GM23248 (cell line): ENCODE measurements around the gene DLX3. TPM values are rescaled to one million over a fixed set of nuclear protein-coding genes. Genes with fewer than 3 reads are reported as not detected.

Experiments
- DNase-seq: peaks from one replicate; pipeline ENCODE4 v3.0.0-alpha.2; 2015
- H2AFZ ChIP-seq: fragments of 200-600 bp; sonication (generic); 2 replicates; pipeline ENCODE4 v1.6.1; 2016; ENCODE audit warnings: antibody characterized with exemption
- H3F3A ChIP-seq: fragments of 200-600 bp; sonication (generic); 2 replicates; pipeline ENCODE4 v1.6.1; 2016; ENCODE audit warnings: mild to moderate bottlenecking, antibody characterized with exemption, mixed run types; ENCODE audit not compliant: insufficient read depth
- H3K27ac ChIP-seq: fragments of 200-600 bp; sonication (generic); 2 replicates; pipeline ENCODE4 v1.5.1; 2016; ENCODE audit warnings: mild to moderate bottlenecking
- H3K27me3 ChIP-seq: fragments of 200-600 bp; sonication (generic); replicated peaks from 2 replicates; pipeline ENCODE4 v1.6.1; 2016; ENCODE audit warnings: mild to moderate bottlenecking; ENCODE audit not compliant: insufficient read depth
- H3K36me3 ChIP-seq: fragments of 200-600 bp; sonication (generic); 2 replicates; pipeline ENCODE4 v1.6.1; 2016; ENCODE audit warnings: low read depth, mild to moderate bottlenecking
- H3K4me1 ChIP-seq: fragments of 200-600 bp; sonication (generic); 2 replicates; pipeline ENCODE4 v1.6.1; 2016; ENCODE audit warnings: mild to moderate bottlenecking; ENCODE audit not compliant: insufficient read depth
- H3K4me2 ChIP-seq: fragments of 200-600 bp; sonication (generic); one replicate; pipeline ENCODE4 v1.6.1; 2016; ENCODE audit warnings: mild to moderate bottlenecking; ENCODE audit not compliant: unreplicated experiment
- H3K4me3 ChIP-seq: fragments of 200-600 bp; sonication (generic); 2 replicates; pipeline ENCODE4 v1.5.1; 2016; ENCODE audit warnings: mild to moderate bottlenecking
- H3K79me2 ChIP-seq: fragments of 200-600 bp; sonication (generic); 2 replicates; pipeline ENCODE4 v1.6.1; 2016; ENCODE audit warnings: mild to moderate bottlenecking; ENCODE audit not compliant: insufficient read depth
- H3K9ac ChIP-seq: fragments of 200-600 bp; sonication (generic); 2 replicates; pipeline ENCODE4 v1.6.1; 2016; ENCODE audit warnings: mild to moderate bottlenecking
- H3K9me2 ChIP-seq: fragments of 200-600 bp; sonication (generic); 2 replicates; pipeline ENCODE4 v1.6.1; 2016; ENCODE audit warnings: mixed run types, mild to moderate bottlenecking, moderate library complexity; ENCODE audit not compliant: insufficient read depth
- H3K9me3 ChIP-seq: fragments of 200-600 bp; sonication (generic); one replicate; pipeline ENCODE4 v1.6.1; 2017; ENCODE audit warnings: low read depth
- H4K20me1 ChIP-seq: fragments of 200-600 bp; sonication (generic); 2 replicates; pipeline ENCODE4 v1.6.0; 2016; ENCODE audit not compliant: insufficient read depth
- EZH2 ChIP-seq: fragments of 200-600 bp; sonication (generic); IDR thresholded peaks from 2 replicates; pipeline ENCODE4 v1.6.1; 2018; ENCODE audit warnings: antibody characterized with exemption, mild to moderate bottlenecking; ENCODE audit not compliant: insufficient read depth, poor library complexity, severe bottlenecking
- EZH2phosphoT487 ChIP-seq: fragments of 200-600 bp; sonication (generic); IDR thresholded peaks from 2 replicates; pipeline ENCODE4 v1.6.1; 2018; ENCODE audit warnings: antibody characterized with exemption, moderate library complexity, mild to moderate bottlenecking, low read depth; ENCODE audit not compliant: insufficient read depth
- WGBS, 2 experiments: methylation state at CpG; one replicate each; pipeline ENCODE4 v1.1.6; 2015 to 2017; ENCODE audit warnings: low lambda C conversion rate in 2 of 2, low coverage in 1 of 2; ENCODE audit errors: missing lambda C conversion rate in 2 of 2; 5-methylcytosine and 5-hydroxymethylcytosine counted together
- in situ Hi-C: fragments of 300-500 bp; cut with MboI; formaldehyde crosslinking; loops from 2 replicates; pipeline ENCODE4 v1.15.0; 2020
- polyA plus RNA-seq: library from polyadenylated mRNA; unstranded; fragments of >200 nt; fragmentation: Nextera tagmentation; extraction: Ambion mirVana; gene quantifications from 2 replicates; pipeline ENCODE4 v1.2.1, GENCODE V29; 2016
- total RNA-seq: library from RNA; depleted of rRNA; stranded (reverse); fragments of >200 nt; shearing (Covaris generic); gene quantifications from 2 replicates; pipeline ENCODE4 v1.2.3, GENCODE V29; 2014

Gene DLX3
- total and polyA plus RNA-seq, 2 experiments from 2014 or later, result 0.43 to 1.0 TPM

DNA sequence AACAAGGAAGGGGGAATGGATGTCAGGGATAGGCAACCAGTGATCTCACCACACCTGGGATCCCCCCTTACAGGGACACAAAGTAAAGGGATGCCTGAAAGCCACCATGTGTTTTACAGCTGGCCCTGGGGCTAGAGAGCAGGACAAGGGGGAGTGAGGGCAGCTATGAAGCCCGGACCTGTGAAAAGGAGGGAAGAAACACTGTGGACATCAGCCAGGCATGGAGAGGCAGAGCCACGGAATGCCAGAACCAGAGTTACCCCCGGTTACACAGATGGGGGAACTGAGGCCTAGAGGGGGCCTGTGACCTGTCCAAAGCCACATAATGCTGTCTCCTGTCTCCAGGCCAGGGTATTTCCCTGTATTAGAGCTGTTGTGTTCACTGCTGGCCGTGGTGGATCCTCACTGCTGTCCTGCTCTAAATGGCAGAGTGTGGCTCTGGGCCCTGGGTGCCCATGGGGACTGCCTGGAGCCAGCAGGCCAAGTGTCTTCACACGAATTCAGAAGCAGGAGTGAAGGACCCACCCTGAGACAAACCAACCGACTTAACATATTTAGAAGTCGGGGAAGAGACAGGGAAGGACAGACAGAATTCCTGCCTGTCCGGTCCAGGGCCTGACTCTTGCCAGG, 31.1 kb upstream of the DLX3 start:
- Histone ChIP-seq H3K4me2 (no peak overlapping the region), H3K9ac (0 out of 2 replicates have a peak overlapping the region, but pooled peaks have one; percentile 9)

GRCh38 chr17:50024808-50025207, 29.8 kb upstream of the DLX3 start:
- H3K9me3 ChIP-seq, result no peaks in the 10 kb centered on the region
- H3K79me2 ChIP-seq, result no peaks in the 10 kb centered on the region
- H3K4me2 ChIP-seq, result no peak overlapping the region
- H3K4me3 ChIP-seq, result no peak overlapping the region
- no peak for DNase-seq
- no peak overlapping the region for H3K27ac ChIP-seq
- peaks cover 14% of the 10 kb centered on the region for H3F3A ChIP-seq
- no peaks in the 10 kb centered on the region for H4K20me1 ChIP-seq
- TF ChIP-seq EZH2, result no peak
- TF ChIP-seq EZH2phosphoT487, result no peak
- no peak overlapping the region for H3K9ac ChIP-seq
- in situ Hi-C loops, result loop anchor here (10.0 kb wide), 1 partner anchor 60 kb away; no protein-coding TSS in a partner anchor
- H3K4me1 ChIP-seq, result peaks cover 24% of the 10 kb centered on the region
- H2AFZ ChIP-seq, result no peak overlapping the region
- no peaks in the 10 kb centered on the region for H3K9me2 ChIP-seq
- H3K36me3 ChIP-seq, result no peaks in the 10 kb centered on the region
- no peaks in the 10 kb centered on the region for H3K27me3 ChIP-seq
- WGBS, 2 experiments, result 39 to 41% methylated on average over 7 of the region's 7 CpGs

More for the DNA sequence above, 31.1 kb upstream of the DLX3 start:
- Histone ChIP-seq H3K27me3 (no peaks in the 10 kb centered on the region), H2AFZ (no peak overlapping the region), H3K79me2 (no peaks in the 10 kb centered on the region), H3K4me3 (no peak overlapping the region), H3F3A (peaks cover 14% of the 10 kb centered on the region), H3K4me1 (peaks cover 24% of the 10 kb centered on the region), H3K9me3 (no peaks in the 10 kb centered on the region), H4K20me1 (no peaks in the 10 kb centered on the region), H3K36me3 (no peaks in the 10 kb centered on the region), H3K9me2 (no peaks in the 10 kb centered on the region), H3K27ac (no peak overlapping the region)
- TF ChIP-seq EZH2 (no peak), EZH2phosphoT487 (no peak)
- DNase-seq, result no peak
- WGBS, 2 experiments, result 65 to 70% methylated on average over 8 of the region's 8 CpGs
- in situ Hi-C loops, result loop anchor here (10.0 kb wide), 1 partner anchor 59 kb away; no protein-coding TSS in a partner anchor

DNA sequence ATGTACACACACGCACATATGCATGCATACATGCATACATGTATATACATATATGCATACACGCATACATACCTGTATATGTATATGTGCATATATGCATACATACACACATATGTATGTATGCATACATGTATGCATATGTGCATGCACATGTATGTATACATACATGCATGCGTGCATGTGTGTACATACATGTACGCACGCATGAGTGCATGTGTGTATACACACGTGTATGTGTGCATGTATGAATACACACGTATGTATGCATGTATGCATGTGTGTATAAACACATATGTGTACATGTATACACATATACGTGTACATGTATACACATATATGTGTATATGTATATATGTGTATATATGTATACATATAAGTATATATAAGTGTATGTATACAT, 28.5 kb upstream of the DLX3 start:
- H3K4me3 ChIP-seq, result no peak overlapping the region
- no peak for DNase-seq
- H4K20me1 ChIP-seq, result no peaks in the 10 kb centered on the region
- TF ChIP-seq EZH2phosphoT487 (no peak), EZH2 (no peak)
- 66 to 72% methylated on average over 8 of the region's 8 CpGs for WGBS, 2 experiments
- in situ Hi-C loops, result loop anchor here (10.0 kb wide), 1 partner anchor 61 kb away; no protein-coding TSS in a partner anchor
- no peaks in the 10 kb centered on the region for H3K9me2 ChIP-seq
- peaks cover 17% of the 10 kb centered on the region for H3K4me1 ChIP-seq
- peaks cover 14% of the 10 kb centered on the region for H3F3A ChIP-seq
- no peak overlapping the region for H3K4me2 ChIP-seq
- H3K9ac ChIP-seq, result no peak overlapping the region
- H3K9me3 ChIP-seq, result no peaks in the 10 kb centered on the region
- H3K27ac ChIP-seq, result no peak overlapping the region
- no peak overlapping the region for H2AFZ ChIP-seq
- H3K36me3 ChIP-seq, result no peaks in the 10 kb centered on the region
- H3K27me3 ChIP-seq, result no peaks in the 10 kb centered on the region
- H3K79me2 ChIP-seq, result no peaks in the 10 kb centered on the region

DNA sequence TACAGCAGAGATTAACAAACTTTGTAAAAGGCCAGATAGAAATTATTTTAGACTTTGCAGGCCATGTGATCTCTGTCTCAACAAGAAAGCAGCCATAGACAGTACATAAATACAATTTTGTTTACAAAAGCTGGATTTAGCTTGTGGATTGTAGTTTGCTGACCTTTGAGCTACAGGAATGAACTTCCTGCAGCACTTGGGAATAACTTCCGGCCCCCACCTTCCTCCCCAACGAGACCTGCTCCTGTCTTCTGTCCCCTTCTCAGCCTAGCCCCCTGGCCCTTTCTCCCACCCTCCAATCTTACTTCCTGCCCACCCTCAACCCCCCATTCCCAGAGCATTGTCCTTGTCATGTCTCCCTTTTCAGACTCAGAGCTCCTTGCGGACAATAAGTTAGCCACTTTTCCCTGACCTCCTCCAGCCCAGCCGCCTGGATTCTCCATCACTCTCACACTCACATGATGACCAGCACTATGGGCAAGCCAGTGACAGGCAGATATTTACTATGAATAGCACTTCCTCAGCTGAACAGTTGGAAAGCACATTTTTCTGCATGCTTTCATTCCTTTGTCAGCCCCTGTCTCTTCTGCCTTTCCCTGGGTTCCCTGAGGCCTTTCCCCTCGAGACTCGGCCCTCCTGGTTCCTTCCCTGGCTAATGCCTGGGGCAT, 27.6 kb upstream of the DLX3 start:
- no peak overlapping the region for H3K4me3 ChIP-seq

More for the DNA sequence above, 27.6 kb upstream of the DLX3 start:
- no peak for TF ChIP-seq EZH2phosphoT487
- 84 to 88% methylated on average over 4 to 6 of the region's 6 CpGs for WGBS, 2 experiments
- Histone ChIP-seq H2AFZ (no peak overlapping the region), H3K79me2 (no peaks in the 10 kb centered on the region), H3K4me2 (no peak overlapping the region), H3K27ac (no peak overlapping the region), H3K9me2 (no peaks in the 10 kb centered on the region), H3F3A (peaks cover 14% of the 10 kb centered on the region), H3K9ac (no peak overlapping the region), H3K36me3 (no peaks in the 10 kb centered on the region), H3K4me1 (peaks cover 8% of the 10 kb centered on the region; the same call in 1 of the 2 replicates), H3K27me3 (no peaks in the 10 kb centered on the region), H4K20me1 (no peaks in the 10 kb centered on the region), H3K9me3 (no peaks in the 10 kb centered on the region)
- in situ Hi-C loops, result loop anchor here (10.0 kb wide), 1 partner anchor 62 kb away; no protein-coding TSS in a partner anchor
- DNase-seq, result no peak
